Hepatocyte (in vitro differentiated cells): ENCODE measurements around the gene SETD3. TPM values are rescaled to one million over a fixed set of nuclear protein-coding genes. Genes with fewer than 3 reads are reported as not detected.

Experiments
- DNase-seq: peaks from one replicate; pipeline ENCODE4 v3.0.0-alpha.2; 2016; ENCODE audit warnings: low spot score
- H2AFZ ChIP-seq: fragments of 200-600 bp; sonication (generic); 2 replicates; pipeline ENCODE4 v1.6.0; 2016; ENCODE audit warnings: antibody characterized with exemption, mild to moderate bottlenecking
- H3K27ac ChIP-seq: fragments of 200-600 bp; sonication (generic); 2 replicates; pipeline ENCODE4 v1.5.1; 2016; ENCODE audit warnings: mild to moderate bottlenecking
- H3K27me3 ChIP-seq: fragments of 200-600 bp; sonication (generic); 2 replicates; pipeline ENCODE4 v1.6.1; 2016
- H3K36me3 ChIP-seq: fragments of 200-600 bp; sonication (generic); replicated peaks from 2 replicates; pipeline ENCODE4 v1.5.1; 2016; ENCODE audit warnings: low read depth; ENCODE audit not compliant: insufficient read depth
- H3K4me1 ChIP-seq: fragments of 200-600 bp; sonication (generic); 2 replicates; pipeline ENCODE4 v1.5.1; 2016; ENCODE audit warnings: mild to moderate bottlenecking, moderate library complexity; ENCODE audit not compliant: insufficient read depth
- H3K4me2 ChIP-seq: fragments of 200-600 bp; sonication (generic); 2 replicates; pipeline ENCODE4 v1.6.0; 2016
- H3K4me3 ChIP-seq: fragments of 200-600 bp; sonication (generic); 2 replicates; pipeline ENCODE4 v1.5.1; 2016; ENCODE audit warnings: mild to moderate bottlenecking
- H3K79me2 ChIP-seq: fragments of 200-600 bp; sonication (generic); 2 replicates; pipeline ENCODE4 v1.6.0; 2017; ENCODE audit warnings: mild to moderate bottlenecking
- H3K9me2 ChIP-seq: fragments of 200-600 bp; sonication (generic); replicated peaks from 2 replicates; pipeline ENCODE4 v1.6.0; 2017; ENCODE audit warnings: mild to moderate bottlenecking; ENCODE audit not compliant: insufficient read depth
- H3K9me3 ChIP-seq: fragments of 200-600 bp; sonication (generic); 2 replicates; pipeline ENCODE4 v1.5.1; 2016; ENCODE audit warnings: low read depth, mild to moderate bottlenecking
- H4K20me1 ChIP-seq: fragments of 200-600 bp; sonication (generic); 2 replicates; pipeline ENCODE4 v1.6.0; 2016; ENCODE audit warnings: mild to moderate bottlenecking; ENCODE audit not compliant: insufficient read depth, poor library complexity, severe bottlenecking
- EZH2 ChIP-seq: fragments of 200-600 bp; sonication (generic); IDR thresholded peaks from 2 replicates; pipeline ENCODE4 v1.6.1; 2016; ENCODE audit warnings: antibody characterized with exemption, mild to moderate bottlenecking, borderline replicate concordance
- EZH2phosphoT487 ChIP-seq: fragments of 200-600 bp; sonication (generic); IDR thresholded peaks from one replicate; pipeline ENCODE4 v1.6.1; 2018; ENCODE audit warnings: antibody characterized with exemption, mild to moderate bottlenecking, low read depth, moderate library complexity; ENCODE audit not compliant: unreplicated experiment, severe bottlenecking
- WGBS: methylation state at CpG from one replicate; pipeline ENCODE4 v1.1.6; 2016; ENCODE audit warnings: low lambda C conversion rate; ENCODE audit errors: missing lambda C conversion rate; 5-methylcytosine and 5-hydroxymethylcytosine counted together
- polyA plus RNA-seq: library from polyadenylated mRNA; unstranded; fragments of >200 nt; fragmentation: Nextera tagmentation; extraction: Ambion mirVana; gene quantifications from 2 replicates; pipeline ENCODE4 v1.2.1, GENCODE V29; 2016
- total RNA-seq: library from RNA; depleted of rRNA; stranded (reverse); fragments of >200 nt; gene quantifications from 2 replicates; pipeline ENCODE4 v1.2.3, GENCODE V29; 2014
- TF ChIP-seq, protein P1 (sequence below): fragments of 200-600 bp; sonication (generic); IDR thresholded peaks from 2 replicates; pipeline ENCODE4 v1.5.1; 2016; ENCODE audit warnings: antibody characterized with exemption, mild to moderate bottlenecking; ENCODE audit not compliant: poor library complexity

The SETD3 gene
- total and polyA plus RNA-seq, 2 experiments from 2014 or later = 43.6 to 60.2 TPM

DNA sequence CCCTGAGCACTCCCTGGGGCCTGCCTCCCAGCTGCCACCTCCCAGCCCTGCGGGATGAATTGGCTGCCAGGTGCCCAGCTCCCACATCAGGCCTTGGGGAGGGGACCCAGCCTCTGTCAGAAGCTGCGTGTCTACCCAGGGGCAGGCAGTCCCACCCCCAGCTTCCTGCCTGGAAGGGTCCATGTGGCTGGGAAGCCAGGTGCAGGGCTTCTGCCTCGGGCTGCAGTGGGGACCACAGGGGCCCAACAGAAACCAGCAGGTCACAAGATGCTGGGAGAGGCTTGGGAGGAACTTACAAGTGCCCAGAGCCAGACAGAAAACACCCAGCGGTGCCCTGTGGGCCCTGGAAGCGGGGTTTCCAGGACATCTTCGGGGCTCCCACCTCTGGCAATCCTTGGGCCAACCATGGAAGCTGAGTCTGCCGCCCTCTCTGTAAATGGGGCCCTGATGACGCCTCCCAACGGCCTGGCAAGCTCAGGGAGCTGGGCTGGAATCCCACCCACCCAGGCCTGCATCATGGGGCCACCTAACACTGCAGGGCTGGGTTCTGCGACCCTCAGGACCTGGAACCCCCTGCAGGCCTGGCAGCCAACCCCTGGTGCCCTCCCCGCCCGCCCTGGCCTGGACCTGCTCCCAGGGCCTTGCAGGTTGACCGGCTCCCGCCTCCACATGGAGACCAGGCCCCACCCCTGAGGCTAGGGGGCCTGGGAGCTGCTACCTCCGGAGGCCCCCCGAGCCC, 37.2 kb upstream of the SETD3 start:
- H3K27me3 ChIP-seq = no peaks in the 10 kb centered on the region
- H3K79me2 ChIP-seq = peaks cover 39% of the 10 kb centered on the region
- no peaks in the 10 kb centered on the region for H3K36me3 ChIP-seq
- no peak overlapping the region for H3K4me2 ChIP-seq
- peaks cover 32% of the 10 kb centered on the region for H4K20me1 ChIP-seq
- H2AFZ ChIP-seq = no peak overlapping the region
- no peaks in the 10 kb centered on the region for H3K9me2 ChIP-seq
- peaks cover 8% of the 10 kb centered on the region for H3K4me1 ChIP-seq
- no peak overlapping the region for H3K27ac ChIP-seq
- H3K9me3 ChIP-seq = no peaks in the 10 kb centered on the region
- WGBS = 86% methylated on average over 11 of the region's 16 CpGs
- TF ChIP-seq, protein P1, sequence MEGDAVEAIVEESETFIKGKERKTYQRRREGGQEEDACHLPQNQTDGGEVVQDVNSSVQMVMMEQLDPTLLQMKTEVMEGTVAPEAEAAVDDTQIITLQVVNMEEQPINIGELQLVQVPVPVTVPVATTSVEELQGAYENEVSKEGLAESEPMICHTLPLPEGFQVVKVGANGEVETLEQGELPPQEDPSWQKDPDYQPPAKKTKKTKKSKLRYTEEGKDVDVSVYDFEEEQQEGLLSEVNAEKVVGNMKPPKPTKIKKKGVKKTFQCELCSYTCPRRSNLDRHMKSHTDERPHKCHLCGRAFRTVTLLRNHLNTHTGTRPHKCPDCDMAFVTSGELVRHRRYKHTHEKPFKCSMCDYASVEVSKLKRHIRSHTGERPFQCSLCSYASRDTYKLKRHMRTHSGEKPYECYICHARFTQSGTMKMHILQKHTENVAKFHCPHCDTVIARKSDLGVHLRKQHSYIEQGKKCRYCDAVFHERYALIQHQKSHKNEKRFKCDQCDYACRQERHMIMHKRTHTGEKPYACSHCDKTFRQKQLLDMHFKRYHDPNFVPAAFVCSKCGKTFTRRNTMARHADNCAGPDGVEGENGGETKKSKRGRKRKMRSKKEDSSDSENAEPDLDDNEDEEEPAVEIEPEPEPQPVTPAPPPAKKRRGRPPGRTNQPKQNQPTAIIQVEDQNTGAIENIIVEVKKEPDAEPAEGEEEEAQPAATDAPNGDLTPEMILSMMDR = no peak
- TF ChIP-seq EZH2phosphoT487 (no peak), EZH2 (no peak)
- no peak overlapping the region for H3K4me3 ChIP-seq
- no peak for DNase-seq

GRCh38 chr14:99516871-99517642, 36.4 kb upstream of the SETD3 start:
- peaks cover 37% of the 10 kb centered on the region for H3K79me2 ChIP-seq
- DNase-seq = no peak
- no peak overlapping the region for H3K4me3 ChIP-seq
- no peaks in the 10 kb centered on the region for H3K9me2 ChIP-seq
- peaks cover 30% of the 10 kb centered on the region for H4K20me1 ChIP-seq
- H3K4me2 ChIP-seq = no peak overlapping the region
- WGBS = 88% methylated on average over 14 of the region's 14 CpGs
- H3K9me3 ChIP-seq = no peaks in the 10 kb centered on the region
- no peaks in the 10 kb centered on the region for H3K36me3 ChIP-seq
- H2AFZ ChIP-seq = no peak overlapping the region
- H3K27me3 ChIP-seq = no peaks in the 10 kb centered on the region
- H3K27ac ChIP-seq = no peak overlapping the region
- peaks cover 4% of the 10 kb centered on the region for H3K4me1 ChIP-seq
- TF ChIP-seq, protein P1 = no peak

DNA sequence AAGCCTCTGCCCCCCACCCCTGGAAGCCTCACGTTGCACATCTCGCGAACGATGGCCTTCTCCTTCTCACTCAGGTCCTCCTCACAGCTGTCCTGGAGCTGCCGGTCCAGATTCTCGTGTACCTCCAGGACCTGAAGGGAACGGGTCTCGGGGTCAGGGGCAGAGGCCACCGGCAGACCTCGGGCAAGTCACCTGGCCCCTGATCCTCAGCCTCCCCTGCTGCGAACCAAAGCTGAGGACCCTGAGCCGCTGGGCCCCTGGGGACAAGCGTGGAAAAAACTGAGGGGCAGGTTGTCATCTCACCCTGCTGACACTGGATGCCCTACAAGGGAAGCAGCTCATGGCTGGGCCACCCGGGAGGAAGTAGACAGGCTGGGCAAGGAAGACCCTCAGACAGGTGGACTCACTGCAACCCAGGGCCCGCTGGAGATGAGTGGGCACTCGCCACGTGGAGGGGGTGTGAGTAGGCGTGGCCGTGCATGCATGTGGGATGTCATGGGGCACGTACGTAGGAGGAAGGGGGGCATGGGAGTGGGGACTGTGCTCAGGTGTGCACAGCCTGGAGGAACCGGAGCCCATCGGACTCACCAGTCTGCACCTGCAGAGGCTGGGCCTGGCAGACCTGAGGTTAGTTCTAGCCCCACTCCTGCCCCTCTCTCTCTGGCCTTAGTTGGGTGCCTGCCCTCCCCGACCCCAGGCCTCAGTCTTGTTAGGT, 35.7 kb upstream of the SETD3 start:
- Histone ChIP-seq H3K79me2 (peaks cover 33% of the 10 kb centered on the region), H3K27ac (no peak overlapping the region), H3K4me3 (no peak overlapping the region), H3K27me3 (no peaks in the 10 kb centered on the region), H3K9me3 (no peaks in the 10 kb centered on the region), H3K36me3 (no peaks in the 10 kb centered on the region), H3K4me1 (peaks cover 4% of the 10 kb centered on the region), H2AFZ (no peak overlapping the region), H4K20me1 (peaks cover 22% of the 10 kb centered on the region), H3K9me2 (no peaks in the 10 kb centered on the region), H3K4me2 (no peak overlapping the region)
- DNase-seq = peak; percentile 4
- 93% methylated on average over 21 of the region's 24 CpGs for WGBS
- TF ChIP-seq EZH2 = no peak
- no peak for TF ChIP-seq EZH2phosphoT487
- TF ChIP-seq, protein P1 = no peak
